ENCODE measurements around the gene SNX8. TPM values are rescaled to one million over a fixed set of nuclear protein-coding genes. Genes with fewer than 3 reads are reported as not detected.

Gene SNX8
- polyA plus RNA-seq, 1 donor from 2014 or later = 5.7 TPM

- H3K4me2 ChIP-seq (ENCODE audit: low read length) = no peak overlapping the region
- H3K27ac ChIP-seq (ENCODE audit: low read length) = no peak overlapping the region
- H3K27me3 ChIP-seq (ENCODE audit: insufficient read depth, low read depth, low read length) = no peaks in the 10 kb centered on the region
- H3F3A ChIP-seq (ENCODE audit: insufficient read depth, low read length, poor library complexity, severe bottlenecking) = no peaks in the 10 kb centered on the region
- TF ChIP-seq SMC3 (conservative IDR thresholded peaks at IDR 0.05; ENCODE audit: poor library complexity) (no peak), EP300 (conservative IDR thresholded peaks at IDR 0.05; ENCODE audit: poor library complexity, severe bottlenecking) (no peak), EZH2 (IDR thresholded peaks at IDR 0.05; ENCODE audit: borderline replicate concordance, insufficient read depth, low read length, poor library complexity, severe bottlenecking) (no peak), MXI1 (conservative IDR thresholded peaks at IDR 0.05; ENCODE audit: poor library complexity, severe bottlenecking) (no peak), TAF1 (IDR thresholded peaks at IDR 0.05; ENCODE audit: low read depth) (no peak), POLR2AphosphoS5 (IDR thresholded peaks at IDR 0.05) (no peak), RAD21 (conservative IDR thresholded peaks at IDR 0.05) (no peak)
- TF ChIP-seq, protein P1, sequence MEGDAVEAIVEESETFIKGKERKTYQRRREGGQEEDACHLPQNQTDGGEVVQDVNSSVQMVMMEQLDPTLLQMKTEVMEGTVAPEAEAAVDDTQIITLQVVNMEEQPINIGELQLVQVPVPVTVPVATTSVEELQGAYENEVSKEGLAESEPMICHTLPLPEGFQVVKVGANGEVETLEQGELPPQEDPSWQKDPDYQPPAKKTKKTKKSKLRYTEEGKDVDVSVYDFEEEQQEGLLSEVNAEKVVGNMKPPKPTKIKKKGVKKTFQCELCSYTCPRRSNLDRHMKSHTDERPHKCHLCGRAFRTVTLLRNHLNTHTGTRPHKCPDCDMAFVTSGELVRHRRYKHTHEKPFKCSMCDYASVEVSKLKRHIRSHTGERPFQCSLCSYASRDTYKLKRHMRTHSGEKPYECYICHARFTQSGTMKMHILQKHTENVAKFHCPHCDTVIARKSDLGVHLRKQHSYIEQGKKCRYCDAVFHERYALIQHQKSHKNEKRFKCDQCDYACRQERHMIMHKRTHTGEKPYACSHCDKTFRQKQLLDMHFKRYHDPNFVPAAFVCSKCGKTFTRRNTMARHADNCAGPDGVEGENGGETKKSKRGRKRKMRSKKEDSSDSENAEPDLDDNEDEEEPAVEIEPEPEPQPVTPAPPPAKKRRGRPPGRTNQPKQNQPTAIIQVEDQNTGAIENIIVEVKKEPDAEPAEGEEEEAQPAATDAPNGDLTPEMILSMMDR (IDR thresholded peaks at IDR 0.05; ENCODE audit: poor library complexity, severe bottlenecking) = no peak
- TF ChIP-seq, protein P2, sequence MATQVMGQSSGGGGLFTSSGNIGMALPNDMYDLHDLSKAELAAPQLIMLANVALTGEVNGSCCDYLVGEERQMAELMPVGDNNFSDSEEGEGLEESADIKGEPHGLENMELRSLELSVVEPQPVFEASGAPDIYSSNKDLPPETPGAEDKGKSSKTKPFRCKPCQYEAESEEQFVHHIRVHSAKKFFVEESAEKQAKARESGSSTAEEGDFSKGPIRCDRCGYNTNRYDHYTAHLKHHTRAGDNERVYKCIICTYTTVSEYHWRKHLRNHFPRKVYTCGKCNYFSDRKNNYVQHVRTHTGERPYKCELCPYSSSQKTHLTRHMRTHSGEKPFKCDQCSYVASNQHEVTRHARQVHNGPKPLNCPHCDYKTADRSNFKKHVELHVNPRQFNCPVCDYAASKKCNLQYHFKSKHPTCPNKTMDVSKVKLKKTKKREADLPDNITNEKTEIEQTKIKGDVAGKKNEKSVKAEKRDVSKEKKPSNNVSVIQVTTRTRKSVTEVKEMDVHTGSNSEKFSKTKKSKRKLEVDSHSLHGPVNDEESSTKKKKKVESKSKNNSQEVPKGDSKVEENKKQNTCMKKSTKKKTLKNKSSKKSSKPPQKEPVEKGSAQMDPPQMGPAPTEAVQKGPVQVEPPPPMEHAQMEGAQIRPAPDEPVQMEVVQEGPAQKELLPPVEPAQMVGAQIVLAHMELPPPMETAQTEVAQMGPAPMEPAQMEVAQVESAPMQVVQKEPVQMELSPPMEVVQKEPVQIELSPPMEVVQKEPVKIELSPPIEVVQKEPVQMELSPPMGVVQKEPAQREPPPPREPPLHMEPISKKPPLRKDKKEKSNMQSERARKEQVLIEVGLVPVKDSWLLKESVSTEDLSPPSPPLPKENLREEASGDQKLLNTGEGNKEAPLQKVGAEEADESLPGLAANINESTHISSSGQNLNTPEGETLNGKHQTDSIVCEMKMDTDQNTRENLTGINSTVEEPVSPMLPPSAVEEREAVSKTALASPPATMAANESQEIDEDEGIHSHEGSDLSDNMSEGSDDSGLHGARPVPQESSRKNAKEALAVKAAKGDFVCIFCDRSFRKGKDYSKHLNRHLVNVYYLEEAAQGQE (IDR thresholded peaks at IDR 0.05; ENCODE audit: borderline replicate concordance) = no peak
- H4K20me1 ChIP-seq (ENCODE audit: insufficient read depth) = no peaks in the 10 kb centered on the region
- no peak overlapping the region for H3K9ac ChIP-seq (ENCODE audit: low read length)
- no peak overlapping the region for H2AFZ ChIP-seq (ENCODE audit: low read depth, low read length)
- H3K79me2 ChIP-seq (replicated peaks; ENCODE audit: insufficient read depth, low read length) = no peaks in the 10 kb centered on the region
- H3K4me3 ChIP-seq (ENCODE audit: low read length) = no peak overlapping the region
- H3K9me2 ChIP-seq (ENCODE audit: insufficient read depth, low read length) = no peaks in the 10 kb centered on the region
- no peaks in the 10 kb centered on the region for H3K9me3 ChIP-seq (ENCODE audit: low read length)
- no peaks in the 10 kb centered on the region for H3K36me3 ChIP-seq (ENCODE audit: insufficient read depth, low read length)
Observed at GRCh38 chr7:2280424-2280823, 33.8 kb downstream of the SNX8 start.

DNA sequence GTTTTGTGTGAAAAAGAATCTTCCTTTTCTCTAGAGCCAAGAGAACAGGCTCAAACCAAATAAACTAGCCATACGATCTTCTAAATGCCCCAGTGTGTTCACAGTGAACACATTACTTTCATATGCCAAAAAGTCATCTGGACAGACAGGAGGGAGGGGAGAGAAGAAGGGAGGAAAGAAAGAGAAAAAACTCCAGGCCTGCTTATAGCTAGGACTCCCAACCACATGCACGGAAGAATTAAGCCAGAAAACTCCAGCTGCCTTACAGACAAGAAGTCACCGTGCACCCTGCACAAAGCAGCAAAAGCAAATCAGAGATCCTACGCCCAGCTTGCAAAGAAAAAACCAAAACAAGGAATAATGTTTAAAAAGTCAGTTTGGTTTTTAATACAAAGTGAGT lies 34.3 kb downstream of the SNX8 start:
- H3F3A ChIP-seq (ENCODE audit: insufficient read depth, low read length, poor library complexity, severe bottlenecking) = no peaks in the 10 kb centered on the region
- H3K9ac ChIP-seq (ENCODE audit: low read length) = no peak overlapping the region
- no peaks in the 10 kb centered on the region for H3K79me2 ChIP-seq (replicated peaks; ENCODE audit: insufficient read depth, low read length)
- no peaks in the 10 kb centered on the region for H3K9me3 ChIP-seq (ENCODE audit: low read length)
- H4K20me1 ChIP-seq (ENCODE audit: insufficient read depth) = no peaks in the 10 kb centered on the region
- H3K4me2 ChIP-seq (ENCODE audit: low read length) = no peak overlapping the region
- H3K9me2 ChIP-seq (ENCODE audit: insufficient read depth, low read length) = no peaks in the 10 kb centered on the region
- H3K27ac ChIP-seq (ENCODE audit: low read length) = no peak overlapping the region
- no peaks in the 10 kb centered on the region for H3K27me3 ChIP-seq (ENCODE audit: insufficient read depth, low read depth, low read length)
- no peak overlapping the region for H3K4me3 ChIP-seq (ENCODE audit: low read length)
- H3K36me3 ChIP-seq (ENCODE audit: insufficient read depth, low read length) = no peaks in the 10 kb centered on the region
- TF ChIP-seq MXI1 (conservative IDR thresholded peaks at IDR 0.05; ENCODE audit: poor library complexity, severe bottlenecking) (no peak), SMC3 (conservative IDR thresholded peaks at IDR 0.05; ENCODE audit: poor library complexity) (no peak), POLR2AphosphoS5 (IDR thresholded peaks at IDR 0.05) (no peak), TAF1 (IDR thresholded peaks at IDR 0.05; ENCODE audit: low read depth) (no peak), RAD21 (conservative IDR thresholded peaks at IDR 0.05) (no peak), EZH2 (IDR thresholded peaks at IDR 0.05; ENCODE audit: borderline replicate concordance, insufficient read depth, low read length, poor library complexity, severe bottlenecking) (no peak), EP300 (conservative IDR thresholded peaks at IDR 0.05; ENCODE audit: poor library complexity, severe bottlenecking) (no peak)
- TF ChIP-seq, protein P2 (IDR thresholded peaks at IDR 0.05; ENCODE audit: borderline replicate concordance) = no peak
- TF ChIP-seq, protein P1 (IDR thresholded peaks at IDR 0.05; ENCODE audit: poor library complexity, severe bottlenecking) = no peak
- no peak overlapping the region for H2AFZ ChIP-seq (ENCODE audit: low read depth, low read length)

Measured in neural cell (in vitro differentiated cells).